Panc1 (cell line): ENCODE results near the gene FGD5. TPM values are rescaled to one million over a fixed set of nuclear protein-coding genes. Genes with fewer than 3 reads are reported as not detected.

Source experiments
- ATAC-seq: fragments of 200-7000 bp; cut with Tn5 transposase; 2 replicates; pipeline ENCODE4 v1.9.1; 2020; ENCODE audit warnings: mild to moderate bottlenecking, moderate library complexity
- BruUV-seq: library from RNA; stranded (reverse); fragments of 400-500 nt; replicated peaks from 2 replicates; lab custom pipeline; 2021; lab: Mats Ljungman, UMichigan
- CTCF ChIA-PET: fragments of 300-600 bp; sonication (Branson Sonifier 250); formaldehyde crosslinking; loops from one replicate; lab custom pipeline; 2022; ENCODE audit warnings: antibody characterized with exemption; lab: Charles Lee
- POLR2A ChIA-PET: fragments of 300-600 bp; sonication (Branson Sonifier 250); formaldehyde crosslinking; loops from one replicate; lab custom pipeline; 2022; ENCODE audit warnings: antibody characterized with exemption; lab: Charles Lee
- DNase-seq: peaks from one replicate; pipeline ENCODE4 v3.0.0-alpha.2; 2010; ENCODE audit warnings: low read depth, low spot score
- H3K27ac ChIP-seq: 2 replicates; pipeline ENCODE4 v1.5.1; 2011; ENCODE audit warnings: mild to moderate bottlenecking, low read length, inconsistent platforms
- H3K27me3 ChIP-seq: fragments of 200-500 bp; sonication (Bioruptor generic); 2 replicates; pipeline ENCODE4 v1.6.0; 2014; ENCODE audit warnings: low read length, inconsistent platforms; ENCODE audit not compliant: control insufficient read depth, insufficient read depth
- H3K36me3 ChIP-seq: fragments of 200-500 bp; sonication (Bioruptor generic); 2 replicates; pipeline ENCODE4 v1.5.1; 2014; ENCODE audit warnings: inconsistent platforms, mild to moderate bottlenecking, low read length, moderate library complexity; ENCODE audit not compliant: control insufficient read depth, insufficient read depth
- H3K4me1 ChIP-seq: 2 replicates; pipeline ENCODE4 v1.5.1; 2011; ENCODE audit warnings: inconsistent platforms, mild to moderate bottlenecking, low read length, moderate library complexity; ENCODE audit not compliant: control insufficient read depth, insufficient read depth
- H3K4me3 ChIP-seq, 2 experiments: 2 replicates each; pipeline ENCODE4 v1.5.1; 2011 to 2012; ENCODE audit warnings: low read depth in 2 of 2, low read length in 2 of 2, mild to moderate bottlenecking in 2 of 2, inconsistent platforms in 1 of 2, moderate library complexity in 1 of 2
- H3K9me3 ChIP-seq: fragments of 200-500 bp; sonication (Bioruptor generic); 2 replicates; pipeline ENCODE4 v1.5.1; 2014; ENCODE audit warnings: low read depth, mild to moderate bottlenecking, inconsistent platforms, low read length, moderate library complexity; ENCODE audit not compliant: control insufficient read depth, insufficient read depth
- CTCF ChIP-seq: fragments of 450-650 bp; IDR thresholded peaks from 2 replicates; pipeline ENCODE4 v1.5.1; 2017; ENCODE audit warnings: mild to moderate bottlenecking
- POLR2AphosphoS5 ChIP-seq: IDR thresholded peaks from 2 replicates; pipeline ENCODE4 v1.6.1; 2012; ENCODE audit warnings: mild to moderate bottlenecking, low read depth, low read length, moderate library complexity
- SIN3A ChIP-seq: IDR thresholded peaks from 2 replicates; pipeline ENCODE4 v1.6.1; 2012; ENCODE audit warnings: low read depth, mild to moderate bottlenecking, low read length, moderate library complexity, borderline replicate concordance; ENCODE audit not compliant: insufficient read depth
- TCF7L2 ChIP-seq: IDR thresholded peaks from 2 replicates; pipeline ENCODE4 v1.6.1; 2011; ENCODE audit warnings: mild to moderate bottlenecking, low read depth, low read length, inconsistent platforms
- in situ Hi-C: cut with HindIII; loops from 2 replicates; pipeline ENCODE4 v1.10.0; 2016; ENCODE audit warnings: low sequenced_read_pairs, low pct_unique_long_range_greater_than_20kb
- intact Hi-C: fragments of 100-400 bp; cut with micrococcal nuclease; formaldehyde crosslinking; loops from one replicate; pipeline ENCODE4 v1.10.0; 2022; ENCODE audit not compliant: unreplicated experiment
- total RNA-seq: library from RNA; stranded (reverse); gene quantifications from one replicate; pipeline ENCODE4 v1.2.1, GENCODE V29; 2021; ENCODE audit not compliant: unreplicated experiment
- TF ChIP-seq, protein P1 (sequence below), 2 experiments: IDR thresholded peaks; 2 replicates each; pipeline ENCODE4 v1.6.1; 2011 to 2012; ENCODE audit warnings: low read depth in 2 of 2, control low read depth in 1 of 2, low read length in 1 of 2, mild to moderate bottlenecking in 1 of 2, moderate library complexity in 1 of 2; ENCODE audit not compliant: insufficient read depth in 1 of 2

FGD5 gene
- total RNA-seq, 1 experiment from 2014 or later: 0.77 TPM

DNA sequence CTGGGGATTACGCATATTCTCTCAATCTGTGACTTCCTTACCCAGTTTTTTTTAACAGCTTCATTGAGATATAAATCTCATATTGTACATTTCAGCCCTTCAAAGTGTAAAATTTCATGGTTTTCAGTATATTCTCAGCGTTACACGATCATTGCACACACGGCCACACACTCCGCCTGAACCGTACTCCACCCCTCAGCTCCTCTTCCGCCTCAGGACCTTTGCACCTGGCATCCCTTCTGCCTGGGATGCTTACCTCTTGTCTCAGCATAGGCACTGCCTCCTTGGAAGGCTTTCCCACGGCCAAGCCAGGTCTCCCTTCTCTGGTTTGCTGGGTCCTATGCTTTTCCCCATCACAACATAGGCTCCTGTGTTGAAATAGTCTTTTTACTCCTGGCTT, 71.2 kb downstream of the FGD5 start:
- Histone ChIP-seq H3K4me1 (no peaks in the 10 kb centered on the region), H3K36me3 (no peaks in the 10 kb centered on the region), H3K9me3 (no peaks in the 10 kb centered on the region), H3K4me3 (no peak overlapping the region), H3K27ac (no peak overlapping the region), H3K27me3 (peaks cover 3% of the 10 kb centered on the region)
- DNase-seq (no peak), ATAC-seq (no peak)
- no TSS peak for BruUV-seq
- ChIA-PET POLR2A (no interaction called here), CTCF (no interaction called here)
- intact Hi-C loops (no loop called here), in situ Hi-C loops (no loop called here)
- TF ChIP-seq SIN3A (no peak), TCF7L2 (no peak), CTCF (no peak), POLR2AphosphoS5 (no peak)
- TF ChIP-seq, protein P1, sequence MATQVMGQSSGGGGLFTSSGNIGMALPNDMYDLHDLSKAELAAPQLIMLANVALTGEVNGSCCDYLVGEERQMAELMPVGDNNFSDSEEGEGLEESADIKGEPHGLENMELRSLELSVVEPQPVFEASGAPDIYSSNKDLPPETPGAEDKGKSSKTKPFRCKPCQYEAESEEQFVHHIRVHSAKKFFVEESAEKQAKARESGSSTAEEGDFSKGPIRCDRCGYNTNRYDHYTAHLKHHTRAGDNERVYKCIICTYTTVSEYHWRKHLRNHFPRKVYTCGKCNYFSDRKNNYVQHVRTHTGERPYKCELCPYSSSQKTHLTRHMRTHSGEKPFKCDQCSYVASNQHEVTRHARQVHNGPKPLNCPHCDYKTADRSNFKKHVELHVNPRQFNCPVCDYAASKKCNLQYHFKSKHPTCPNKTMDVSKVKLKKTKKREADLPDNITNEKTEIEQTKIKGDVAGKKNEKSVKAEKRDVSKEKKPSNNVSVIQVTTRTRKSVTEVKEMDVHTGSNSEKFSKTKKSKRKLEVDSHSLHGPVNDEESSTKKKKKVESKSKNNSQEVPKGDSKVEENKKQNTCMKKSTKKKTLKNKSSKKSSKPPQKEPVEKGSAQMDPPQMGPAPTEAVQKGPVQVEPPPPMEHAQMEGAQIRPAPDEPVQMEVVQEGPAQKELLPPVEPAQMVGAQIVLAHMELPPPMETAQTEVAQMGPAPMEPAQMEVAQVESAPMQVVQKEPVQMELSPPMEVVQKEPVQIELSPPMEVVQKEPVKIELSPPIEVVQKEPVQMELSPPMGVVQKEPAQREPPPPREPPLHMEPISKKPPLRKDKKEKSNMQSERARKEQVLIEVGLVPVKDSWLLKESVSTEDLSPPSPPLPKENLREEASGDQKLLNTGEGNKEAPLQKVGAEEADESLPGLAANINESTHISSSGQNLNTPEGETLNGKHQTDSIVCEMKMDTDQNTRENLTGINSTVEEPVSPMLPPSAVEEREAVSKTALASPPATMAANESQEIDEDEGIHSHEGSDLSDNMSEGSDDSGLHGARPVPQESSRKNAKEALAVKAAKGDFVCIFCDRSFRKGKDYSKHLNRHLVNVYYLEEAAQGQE (IDR thresholded peaks at IDR 0.05; ENCODE audit: insufficient read depth in 1 of 2, low read depth in 2 of 2, low read length in 1 of 2): no peak

- intact Hi-C loops (no loop called here), in situ Hi-C loops (no loop called here)
- Histone ChIP-seq H3K27ac (no peak overlapping the region), H3K9me3 (no peaks in the 10 kb centered on the region), H3K4me3 (no peak overlapping the region), H3K36me3 (no peaks in the 10 kb centered on the region), H3K4me1 (no peaks in the 10 kb centered on the region), H3K27me3 (peaks cover 3% of the 10 kb centered on the region)
- ATAC-seq: no peak
- ChIA-PET CTCF (no interaction called here), POLR2A (no interaction called here)
- DNase-seq: no peak
- no peak for TF ChIP-seq POLR2AphosphoS5
- no peak for TF ChIP-seq CTCF
- TF ChIP-seq, protein P1 (IDR thresholded peaks at IDR 0.05; ENCODE audit: insufficient read depth in 1 of 2, low read depth in 2 of 2, low read length in 1 of 2): no peak
- no peak for TF ChIP-seq TCF7L2
- no peak for TF ChIP-seq SIN3A
- no TSS peak for BruUV-seq
These were observed 71.7 kb downstream of the FGD5 start for GRCh38 chr3:14890476-14890875.
